ENCODE measurements around the gene ADSS1. TPM values are rescaled to one million over a fixed set of nuclear protein-coding genes. Genes with fewer than 3 reads are reported as not detected.
A peak's percentile ranks its signal among the peaks of the same experiment; 100 is the strongest.

The ADSS1 gene
- total and polyA plus RNA-seq, 2 experiments from 2014 or later = 3.8 to 7.6 TPM

DNA sequence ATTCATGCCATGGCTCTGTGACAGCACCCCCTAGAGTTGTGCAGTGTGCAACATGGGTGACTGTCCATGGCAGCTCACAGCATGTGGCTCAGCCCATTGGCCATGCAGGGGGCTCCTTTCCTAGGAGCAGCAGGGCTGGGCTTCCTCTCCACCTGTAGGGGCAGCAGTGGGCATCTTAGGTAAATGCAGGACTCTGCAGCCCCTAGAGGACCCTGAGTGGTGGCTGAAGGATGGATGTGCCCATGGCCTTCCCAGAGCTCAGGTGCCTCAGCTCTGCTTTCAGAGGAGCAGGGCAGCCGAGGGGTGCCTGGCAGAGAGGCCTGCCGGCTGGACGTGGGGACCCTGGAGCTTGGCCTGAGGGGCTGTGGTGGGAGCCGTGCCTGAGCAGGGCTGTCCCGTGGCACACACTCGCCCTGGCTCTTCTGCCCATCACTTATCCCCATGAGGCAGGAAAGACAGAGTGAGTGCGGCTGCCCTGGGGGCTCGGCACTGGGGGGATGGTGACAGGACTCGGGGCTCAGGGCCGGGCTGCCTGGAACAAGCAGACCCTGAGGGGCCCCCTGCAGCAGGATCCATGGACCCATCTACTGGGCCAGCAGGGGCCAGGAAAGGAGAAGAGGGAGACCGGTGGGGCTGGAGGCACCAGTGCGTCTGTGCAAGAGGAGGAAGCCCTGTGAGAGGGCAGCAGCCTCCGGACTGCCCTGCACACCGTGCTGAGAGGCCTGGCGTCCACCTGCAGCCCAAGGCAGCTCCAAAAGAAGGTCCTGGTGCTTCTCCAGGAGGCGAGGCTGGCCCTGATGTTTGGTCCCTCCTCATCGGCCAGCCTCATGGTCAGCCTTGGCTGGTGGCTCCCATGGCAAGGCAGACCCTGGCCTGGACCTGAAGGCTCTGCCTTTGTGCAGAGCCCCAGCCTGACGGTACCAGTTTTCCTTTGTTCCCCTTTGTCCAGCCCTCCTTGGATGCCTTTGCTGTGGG lies 7.6 kb downstream of the ADSS1 start:
- no peaks in the 10 kb centered on the region for H3K9me3 ChIP-seq (ENCODE audit: low read depth)
- no peaks in the 10 kb centered on the region for H3K27me3 ChIP-seq
- H3K4me3 ChIP-seq = no peak overlapping the region
- peaks cover 13% of the 10 kb centered on the region for H3K4me1 ChIP-seq (ENCODE audit: insufficient read depth)
- WGBS (ENCODE audit: low lambda C conversion rate, missing lambda C conversion rate) = 91% methylated on average over 18 of the region's 18 CpGs
- H2AFZ ChIP-seq = no peak overlapping the region
- H3K36me3 ChIP-seq (replicated peaks; ENCODE audit: insufficient read depth, low read depth) = no peaks in the 10 kb centered on the region
- no peak overlapping the region for H3K27ac ChIP-seq
- TF ChIP-seq, protein P1, sequence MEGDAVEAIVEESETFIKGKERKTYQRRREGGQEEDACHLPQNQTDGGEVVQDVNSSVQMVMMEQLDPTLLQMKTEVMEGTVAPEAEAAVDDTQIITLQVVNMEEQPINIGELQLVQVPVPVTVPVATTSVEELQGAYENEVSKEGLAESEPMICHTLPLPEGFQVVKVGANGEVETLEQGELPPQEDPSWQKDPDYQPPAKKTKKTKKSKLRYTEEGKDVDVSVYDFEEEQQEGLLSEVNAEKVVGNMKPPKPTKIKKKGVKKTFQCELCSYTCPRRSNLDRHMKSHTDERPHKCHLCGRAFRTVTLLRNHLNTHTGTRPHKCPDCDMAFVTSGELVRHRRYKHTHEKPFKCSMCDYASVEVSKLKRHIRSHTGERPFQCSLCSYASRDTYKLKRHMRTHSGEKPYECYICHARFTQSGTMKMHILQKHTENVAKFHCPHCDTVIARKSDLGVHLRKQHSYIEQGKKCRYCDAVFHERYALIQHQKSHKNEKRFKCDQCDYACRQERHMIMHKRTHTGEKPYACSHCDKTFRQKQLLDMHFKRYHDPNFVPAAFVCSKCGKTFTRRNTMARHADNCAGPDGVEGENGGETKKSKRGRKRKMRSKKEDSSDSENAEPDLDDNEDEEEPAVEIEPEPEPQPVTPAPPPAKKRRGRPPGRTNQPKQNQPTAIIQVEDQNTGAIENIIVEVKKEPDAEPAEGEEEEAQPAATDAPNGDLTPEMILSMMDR (IDR thresholded peaks at IDR 0.05; ENCODE audit: poor library complexity) = peak; percentile 14
- no peak for TF ChIP-seq EZH2 (IDR thresholded peaks at IDR 0.05; ENCODE audit: borderline replicate concordance)
- DNase-seq (ENCODE audit: low spot score) = no peak
- H3K4me2 ChIP-seq = no peak overlapping the region
- no peaks in the 10 kb centered on the region for H4K20me1 ChIP-seq (ENCODE audit: insufficient read depth, poor library complexity, severe bottlenecking)
- no peaks in the 10 kb centered on the region for H3K79me2 ChIP-seq
- H3K9me2 ChIP-seq (replicated peaks; ENCODE audit: insufficient read depth) = no peaks in the 10 kb centered on the region

DNA sequence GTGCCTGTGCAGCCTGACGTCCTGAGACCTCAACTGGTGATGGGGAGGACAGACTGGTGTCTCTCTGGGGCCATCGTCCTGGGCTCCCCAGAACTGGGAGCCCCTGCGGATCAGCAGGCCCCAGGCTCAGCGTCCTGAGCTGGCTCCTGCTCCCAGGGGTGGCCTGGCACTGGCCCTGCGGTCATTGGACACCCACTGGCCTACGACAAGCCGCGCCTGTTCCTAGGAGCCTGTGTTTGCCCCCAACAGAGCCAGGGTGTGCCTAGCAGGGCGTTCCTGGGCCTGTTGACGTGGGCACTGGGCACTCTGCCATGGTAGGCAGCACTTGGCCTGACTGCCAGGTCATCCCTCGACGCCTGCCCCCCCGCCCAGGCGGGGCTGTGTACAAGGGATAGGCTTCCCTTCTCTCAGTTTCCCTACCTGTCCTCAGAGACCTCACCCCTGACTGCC lies 8.4 kb downstream of the ADSS1 start:
- peaks cover 13% of the 10 kb centered on the region for H3K4me1 ChIP-seq (ENCODE audit: insufficient read depth)

DNA sequence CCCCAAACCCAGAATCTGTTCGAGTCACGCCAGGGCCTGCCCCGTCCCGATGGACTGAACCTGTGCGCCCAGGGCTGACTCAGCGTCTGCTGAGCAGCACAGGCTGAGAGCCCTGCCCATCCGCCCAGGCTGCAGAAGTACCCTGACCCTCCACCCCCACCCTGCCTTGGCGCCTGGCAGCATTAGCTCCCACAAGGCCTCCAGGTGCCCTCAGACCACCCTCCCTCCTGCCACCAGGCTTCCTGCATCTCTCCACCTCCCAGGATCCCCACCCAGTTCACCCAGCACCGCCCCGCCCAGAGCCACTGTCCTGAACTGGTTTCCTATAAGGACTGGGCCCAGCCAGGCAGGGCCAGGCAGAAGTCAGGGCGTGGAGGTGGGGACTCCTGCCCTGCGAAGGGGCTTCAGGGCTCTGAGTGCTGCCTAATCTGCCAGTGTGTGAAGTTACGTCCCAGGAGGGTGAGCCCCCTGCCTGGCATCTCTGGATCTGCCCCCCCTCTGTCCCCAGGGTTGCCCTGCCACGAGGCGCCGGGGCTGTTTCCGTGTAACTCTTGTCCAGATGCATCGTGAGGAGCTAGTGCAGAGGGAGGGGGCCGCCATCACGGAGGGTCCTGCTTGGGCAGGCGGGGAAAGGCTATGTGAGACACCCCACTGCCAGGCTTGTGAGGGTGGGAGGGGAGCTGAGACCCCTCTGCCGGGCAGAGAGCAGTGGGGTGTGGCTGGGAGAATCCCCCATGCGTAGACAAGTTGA lies 9.1 kb downstream of the ADSS1 start:
- no peak for DNase-seq (ENCODE audit: low spot score)
- WGBS (ENCODE audit: low lambda C conversion rate, missing lambda C conversion rate) = 91% methylated on average over 20 of the region's 23 CpGs
- no peaks in the 10 kb centered on the region for H3K27me3 ChIP-seq
- H4K20me1 ChIP-seq (ENCODE audit: insufficient read depth, poor library complexity, severe bottlenecking) = no peaks in the 10 kb centered on the region
- no peaks in the 10 kb centered on the region for H3K36me3 ChIP-seq (replicated peaks; ENCODE audit: insufficient read depth, low read depth)
- no peak overlapping the region for H3K4me3 ChIP-seq
- no peak overlapping the region for H2AFZ ChIP-seq
- H3K4me1 ChIP-seq (ENCODE audit: insufficient read depth) = peaks cover 13% of the 10 kb centered on the region
- H3K79me2 ChIP-seq = no peaks in the 10 kb centered on the region
- no peaks in the 10 kb centered on the region for H3K9me3 ChIP-seq (ENCODE audit: low read depth)
- H3K4me2 ChIP-seq = no peak overlapping the region
- no peaks in the 10 kb centered on the region for H3K9me2 ChIP-seq (replicated peaks; ENCODE audit: insufficient read depth)
- TF ChIP-seq, protein P1 (IDR thresholded peaks at IDR 0.05; ENCODE audit: poor library complexity) = no peak
- TF ChIP-seq EZH2phosphoT487 (IDR thresholded peaks at IDR 0.05; ENCODE audit: low read depth, severe bottlenecking, unreplicated experiment) = no peak
- H3K27ac ChIP-seq = no peak overlapping the region

More for the DNA sequence above, 8.4 kb downstream of the ADSS1 start:
- TF ChIP-seq, protein P1 (IDR thresholded peaks at IDR 0.05; ENCODE audit: poor library complexity) = no peak
- TF ChIP-seq EZH2 (IDR thresholded peaks at IDR 0.05; ENCODE audit: borderline replicate concordance) (no peak), EZH2phosphoT487 (IDR thresholded peaks at IDR 0.05; ENCODE audit: low read depth, severe bottlenecking, unreplicated experiment) (no peak)
- H4K20me1 ChIP-seq (ENCODE audit: insufficient read depth, poor library complexity, severe bottlenecking) = no peaks in the 10 kb centered on the region
- no peak overlapping the region for H2AFZ ChIP-seq
- H3K9me3 ChIP-seq (ENCODE audit: low read depth) = no peaks in the 10 kb centered on the region
- no peaks in the 10 kb centered on the region for H3K9me2 ChIP-seq (replicated peaks; ENCODE audit: insufficient read depth)
- no peak for DNase-seq (ENCODE audit: low spot score)
- H3K27ac ChIP-seq = no peak overlapping the region
- 96% methylated on average over 14 of the region's 14 CpGs for WGBS (ENCODE audit: low lambda C conversion rate, missing lambda C conversion rate)
- H3K4me3 ChIP-seq = no peak overlapping the region
- no peaks in the 10 kb centered on the region for H3K36me3 ChIP-seq (replicated peaks; ENCODE audit: insufficient read depth, low read depth)
- no peaks in the 10 kb centered on the region for H3K27me3 ChIP-seq
- no peaks in the 10 kb centered on the region for H3K79me2 ChIP-seq
- H3K4me2 ChIP-seq = no peak overlapping the region

Measured in hepatocyte (in vitro differentiated cells).